ENCODE measurements around the gene LKAAEAR1. TPM values are rescaled to one million over a fixed set of nuclear protein-coding genes. Genes with fewer than 3 reads are reported as not detected.

LKAAEAR1 gene
- total and polyA plus RNA-seq, 2 of the 13 experiments (the other 11 are each of a cell fraction or from before 2014, with no cell fraction given): not detected

- TF ChIP-seq ZKSCAN5 (CRISPR knock-in tag; IDR thresholded peaks at IDR 0.05): peak; percentile 11; the same call in 1 of the 2 replicates
- TF ChIP-seq, protein P1, sequence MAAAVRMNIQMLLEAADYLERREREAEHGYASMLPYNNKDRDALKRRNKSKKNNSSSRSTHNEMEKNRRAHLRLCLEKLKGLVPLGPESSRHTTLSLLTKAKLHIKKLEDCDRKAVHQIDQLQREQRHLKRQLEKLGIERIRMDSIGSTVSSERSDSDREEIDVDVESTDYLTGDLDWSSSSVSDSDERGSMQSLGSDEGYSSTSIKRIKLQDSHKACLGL (CRISPR knock-in tag; IDR thresholded peaks at IDR 0.05): peak; percentile 14; the same call in 1 of the 2 replicates
- TF ChIP-seq ZHX1 (CRISPR knock-in tag; IDR thresholded peaks at IDR 0.05; ENCODE audit: low read depth): no peak
- no peak for TF ChIP-seq ZBTB7A (CRISPR knock-in tag; IDR thresholded peaks at IDR 0.05)
- no peak for TF ChIP-seq ZNF20 (CRISPR knock-in tag; IDR thresholded peaks at IDR 0.05)
- TF ChIP-seq SP2 (CRISPR knock-in tag; IDR thresholded peaks at IDR 0.05): 0 out of 2 replicates have a peak, but pooled peaks have one; percentile 6
- no peak for TF ChIP-seq ZFP36L1 (CRISPR knock-in tag; IDR thresholded peaks at IDR 0.05)
- peak; percentile 53; the same call in 1 of the 2 replicates for TF ChIP-seq BORCS8-MEF2B (CRISPR knock-in tag; IDR thresholded peaks at IDR 0.05)
- TF ChIP-seq ZNF143 (CRISPR knock-in tag; IDR thresholded peaks at IDR 0.05): 0 out of 2 replicates have a peak, but pooled peaks have one; percentile 34
- 0 out of 2 replicates have a peak, but pooled peaks have one; percentile 31 for TF ChIP-seq TFAP4 (IDR thresholded peaks at IDR 0.05; ENCODE audit: borderline replicate concordance, low read depth)
- TF ChIP-seq ARID2 (CRISPR knock-in tag; IDR thresholded peaks at IDR 0.05; ENCODE audit: borderline replicate concordance): 0 out of 2 replicates have a peak, but pooled peaks have one; percentile 11
- TF ChIP-seq RNF2 (conservative IDR thresholded peaks at IDR 0.05; ENCODE audit: low read depth): no peak
- TF ChIP-seq YEATS4 (CRISPR knock-in tag; IDR thresholded peaks at IDR 0.05; ENCODE audit: borderline replicate concordance): 0 out of 2 replicates have a peak, but pooled peaks have one; percentile 4
- TF ChIP-seq ZNF12 (CRISPR knock-in tag; IDR thresholded peaks at IDR 0.05): 0 out of 2 replicates have a peak, but pooled peaks have one; percentile 22
- no peak for TF ChIP-seq SIX1 (CRISPR knock-in tag; IDR thresholded peaks at IDR 0.05; ENCODE audit: borderline replicate concordance)
- TF ChIP-seq ZNF354B (CRISPR knock-in tag; IDR thresholded peaks at IDR 0.05): peak; percentile 89; the same call in 1 of the 2 replicates
- peak; percentile 58; the same call in 1 of the 2 replicates for TF ChIP-seq ZNF224 (CRISPR knock-in tag; IDR thresholded peaks at IDR 0.05)
- peak; percentile 88 for TF ChIP-seq RCOR2 (CRISPR knock-in tag; IDR thresholded peaks at IDR 0.05)
- no peak for TF ChIP-seq ZNF788 (CRISPR knock-in tag; IDR thresholded peaks at IDR 0.05; ENCODE audit: borderline replicate concordance)
- 0 out of 2 replicates have a peak, but pooled peaks have one; percentile 27 for TF ChIP-seq IKZF1 (IDR thresholded peaks at IDR 0.05)
- 0 out of 2 replicates have a peak, but pooled peaks have one; percentile 29 for TF ChIP-seq ZNF235 (CRISPR knock-in tag; IDR thresholded peaks at IDR 0.05; ENCODE audit: borderline replicate concordance)
- TF ChIP-seq IRF9 (CRISPR knock-in tag; IDR thresholded peaks at IDR 0.05; ENCODE audit: borderline replicate concordance): 0 out of 2 replicates have a peak, but pooled peaks have one; percentile 9
- TF ChIP-seq KLF12 (CRISPR knock-in tag; IDR thresholded peaks at IDR 0.05; ENCODE audit: borderline replicate concordance): no peak
- peak; percentile 32; the same call in 1 of the 2 replicates for TF ChIP-seq GFI1 (CRISPR knock-in tag; IDR thresholded peaks at IDR 0.05; ENCODE audit: borderline replicate concordance)
- peak; percentile 22; the same call in 1 of the 2 replicates for TF ChIP-seq TBX3 (IDR thresholded peaks at IDR 0.05; ENCODE audit: borderline replicate concordance)
- TF ChIP-seq ZMYM3 (CRISPR knock-in tag; IDR thresholded peaks at IDR 0.05): peak; percentile 100
Measured at GRCh38 chr20:64055396-64055892, 28.8 kb downstream of the LKAAEAR1 start (continued).

Data from HepG2 (cell line).